Coronary artery (tissue), 2 donors: ENCODE measurements around the gene SRPRB.
A peak's percentile ranks its signal among the peaks of the same experiment; 100 is the strongest.

Source experiments
- DNase-seq: peaks from one replicate; pipeline ENCODE4 v3.0.0-alpha.2; 2017; ENCODE audit warnings: low spot score
- H3K27ac ChIP-seq, 2 donors: fragments of 200-600 bp; sonication (generic); one replicate each; pipeline ENCODE4 v1.5.1; 2016 to 2019
- H3K4me3 ChIP-seq: fragments of 200-600 bp; sonication (generic); 2 replicates; pipeline ENCODE4 v1.5.1; 2016; ENCODE audit warnings: mild to moderate bottlenecking, moderate library complexity
- TF ChIP-seq, protein P1 (sequence below): fragments of 200-600 bp; sonication (generic); IDR thresholded peaks from one replicate; pipeline ENCODE4 v1.5.1; 2019; ENCODE audit warnings: antibody characterized with exemption

The SRPRB gene

DNA sequence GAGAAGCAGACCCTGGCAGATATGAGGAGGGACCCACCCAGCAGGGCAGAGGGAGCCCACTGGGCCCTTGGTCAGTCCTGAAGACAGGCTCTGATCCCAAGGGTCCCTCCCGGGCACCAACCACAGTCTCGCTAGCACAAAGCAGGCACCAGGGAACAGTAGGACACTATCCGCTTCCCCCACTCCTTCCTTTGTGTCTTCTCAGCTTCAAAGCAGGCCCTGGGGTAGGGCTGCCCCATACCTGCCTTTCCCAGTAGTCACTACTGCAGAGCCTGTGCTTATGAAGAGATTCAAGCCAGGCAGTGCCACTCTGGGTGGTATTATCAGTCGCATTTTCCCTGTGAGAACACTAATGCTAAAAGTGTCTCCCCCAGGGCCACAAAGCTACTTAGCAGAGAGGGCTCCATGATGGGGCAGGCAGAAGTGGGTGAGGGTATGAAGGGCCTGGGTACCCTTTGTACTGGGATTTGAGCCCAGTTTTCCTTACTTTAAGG is 32.7 kb downstream of the SRPRB start:
- TF ChIP-seq, protein P1, sequence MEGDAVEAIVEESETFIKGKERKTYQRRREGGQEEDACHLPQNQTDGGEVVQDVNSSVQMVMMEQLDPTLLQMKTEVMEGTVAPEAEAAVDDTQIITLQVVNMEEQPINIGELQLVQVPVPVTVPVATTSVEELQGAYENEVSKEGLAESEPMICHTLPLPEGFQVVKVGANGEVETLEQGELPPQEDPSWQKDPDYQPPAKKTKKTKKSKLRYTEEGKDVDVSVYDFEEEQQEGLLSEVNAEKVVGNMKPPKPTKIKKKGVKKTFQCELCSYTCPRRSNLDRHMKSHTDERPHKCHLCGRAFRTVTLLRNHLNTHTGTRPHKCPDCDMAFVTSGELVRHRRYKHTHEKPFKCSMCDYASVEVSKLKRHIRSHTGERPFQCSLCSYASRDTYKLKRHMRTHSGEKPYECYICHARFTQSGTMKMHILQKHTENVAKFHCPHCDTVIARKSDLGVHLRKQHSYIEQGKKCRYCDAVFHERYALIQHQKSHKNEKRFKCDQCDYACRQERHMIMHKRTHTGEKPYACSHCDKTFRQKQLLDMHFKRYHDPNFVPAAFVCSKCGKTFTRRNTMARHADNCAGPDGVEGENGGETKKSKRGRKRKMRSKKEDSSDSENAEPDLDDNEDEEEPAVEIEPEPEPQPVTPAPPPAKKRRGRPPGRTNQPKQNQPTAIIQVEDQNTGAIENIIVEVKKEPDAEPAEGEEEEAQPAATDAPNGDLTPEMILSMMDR: no peak
- no peak overlapping the region for H3K4me3 ChIP-seq
- peak; percentile 31 for DNase-seq
- no peak overlapping the region for H3K27ac ChIP-seq

DNA sequence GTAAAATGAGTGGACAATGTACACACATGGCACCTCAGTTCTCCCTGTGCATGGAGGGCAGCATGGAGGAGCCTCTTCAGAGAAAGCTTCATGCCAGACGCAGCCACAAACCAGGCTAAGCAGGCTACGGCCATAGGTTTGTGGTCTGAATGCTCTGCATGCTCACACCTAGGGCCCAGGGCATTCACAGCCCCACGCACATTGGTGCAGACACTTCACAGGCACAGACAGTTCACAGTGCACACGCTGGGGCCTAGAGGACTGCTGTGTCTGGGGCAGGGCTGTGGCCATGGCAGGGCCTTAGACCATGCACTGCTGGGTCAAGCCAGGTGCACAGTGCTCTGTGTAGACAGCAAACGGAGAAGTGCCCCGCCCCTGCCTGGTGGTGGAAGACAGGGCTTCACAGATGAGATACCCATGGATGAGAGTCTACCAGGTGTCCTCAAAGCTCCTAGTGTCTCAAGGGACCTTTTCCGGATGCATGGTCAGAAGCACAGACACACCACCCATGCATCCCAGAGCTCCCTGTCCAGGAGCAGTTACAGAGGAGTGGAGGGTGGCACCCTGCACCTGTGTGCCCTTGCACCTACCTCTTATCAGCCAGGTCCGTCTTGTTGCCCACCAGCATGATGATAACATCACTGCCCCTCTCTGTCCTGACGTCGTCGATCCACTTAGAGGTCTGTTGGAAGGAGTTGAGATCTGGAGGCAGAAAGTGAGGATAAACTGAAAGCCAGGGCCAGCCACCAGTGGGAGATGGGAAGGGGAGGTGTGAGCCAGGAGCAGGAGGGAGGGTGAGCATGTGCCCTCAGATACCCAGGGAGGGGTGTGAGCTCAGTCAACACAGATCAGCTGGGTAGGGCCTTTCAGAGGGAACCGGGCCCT is 33.5 kb downstream of the SRPRB start:
- Histone ChIP-seq H3K4me3 (no peak overlapping the region), H3K27ac (no peak overlapping the region)
- peak; percentile 43 for DNase-seq
- TF ChIP-seq, protein P1: no peak

DNA sequence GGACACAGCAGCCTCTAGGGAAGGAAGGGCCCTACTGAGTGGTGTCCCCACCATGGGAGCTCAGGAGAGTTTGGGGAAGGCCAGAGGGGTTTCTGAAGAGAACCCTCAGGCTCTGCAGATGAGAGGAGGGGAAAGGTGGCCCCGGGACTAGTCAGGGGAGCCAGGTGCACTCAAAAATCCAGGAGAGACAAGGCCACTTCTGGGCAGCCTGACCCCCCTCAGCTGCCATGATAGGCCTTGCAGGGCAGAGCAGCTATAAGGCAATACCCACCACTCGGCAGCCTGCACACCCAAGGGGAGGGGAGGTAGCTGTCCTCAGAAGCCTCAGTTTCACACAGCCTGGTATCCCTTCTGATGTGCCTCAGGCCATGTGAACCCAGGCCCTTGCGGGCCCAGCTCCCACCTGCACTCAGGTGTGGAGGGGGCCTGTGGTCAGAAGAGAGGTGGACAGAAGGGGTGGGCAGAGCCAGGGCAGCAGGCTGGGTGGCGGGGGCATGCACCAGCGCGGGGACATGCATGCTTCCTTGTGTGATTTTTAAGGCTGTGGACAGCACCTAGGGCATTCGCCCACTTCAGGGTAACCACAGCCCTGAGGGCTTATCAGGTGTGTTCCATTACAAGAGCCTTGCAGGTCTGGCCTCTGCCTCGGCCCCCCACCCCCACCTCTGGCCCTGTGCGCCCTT is 34.6 kb downstream of the SRPRB start:
- TF ChIP-seq, protein P1: no peak
- peak; percentile 40 for DNase-seq
- no peak overlapping the region for H3K4me3 ChIP-seq
- H3K27ac ChIP-seq: no peak overlapping the region

DNA sequence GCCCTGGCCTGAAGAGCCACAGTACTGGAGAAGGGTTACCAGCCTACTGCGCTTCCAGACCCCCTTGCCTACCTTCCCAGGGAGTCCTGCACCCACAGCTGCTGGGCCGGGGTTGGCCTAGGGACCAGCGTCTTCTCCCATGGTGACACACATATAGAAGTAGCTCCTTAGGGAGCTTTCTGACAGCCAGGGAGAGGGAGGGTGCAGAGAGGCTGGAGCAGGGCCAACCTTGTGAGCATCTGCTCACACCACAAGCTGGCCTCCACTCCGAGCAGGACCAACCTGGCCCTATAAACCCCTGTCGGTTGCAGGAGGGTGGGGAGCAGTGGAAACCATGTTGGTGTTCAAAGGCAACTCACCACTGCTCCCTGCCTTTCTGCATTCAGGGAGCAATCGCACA is 35.2 kb downstream of the SRPRB start:
- Histone ChIP-seq H3K27ac (no peak overlapping the region), H3K4me3 (no peak overlapping the region)
- TF ChIP-seq, protein P1: no peak
- DNase-seq: no peak

DNA sequence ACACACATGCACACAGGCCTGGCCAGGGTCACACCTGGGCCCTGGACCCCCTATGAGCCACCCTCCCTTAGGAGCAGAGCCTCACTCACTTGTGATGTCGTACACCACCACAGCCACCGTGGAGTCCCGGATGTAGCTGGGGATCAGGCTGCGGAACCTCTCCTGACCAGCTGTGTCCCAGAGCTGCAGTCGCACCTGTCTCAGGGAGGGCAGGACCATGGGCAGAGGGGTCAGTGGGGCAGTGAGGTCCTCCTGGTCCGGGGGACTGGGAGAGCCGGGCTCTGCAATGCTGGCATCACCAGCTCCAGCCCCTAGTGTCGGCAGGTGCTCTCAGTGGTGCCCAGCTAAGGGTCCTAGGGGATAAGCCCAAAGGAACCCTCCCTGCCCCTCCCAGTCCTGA is 35.6 kb downstream of the SRPRB start:
- TF ChIP-seq, protein P1: no peak
- no peak for DNase-seq
- Histone ChIP-seq H3K4me3 (no peak overlapping the region), H3K27ac (no peak overlapping the region)

DNA sequence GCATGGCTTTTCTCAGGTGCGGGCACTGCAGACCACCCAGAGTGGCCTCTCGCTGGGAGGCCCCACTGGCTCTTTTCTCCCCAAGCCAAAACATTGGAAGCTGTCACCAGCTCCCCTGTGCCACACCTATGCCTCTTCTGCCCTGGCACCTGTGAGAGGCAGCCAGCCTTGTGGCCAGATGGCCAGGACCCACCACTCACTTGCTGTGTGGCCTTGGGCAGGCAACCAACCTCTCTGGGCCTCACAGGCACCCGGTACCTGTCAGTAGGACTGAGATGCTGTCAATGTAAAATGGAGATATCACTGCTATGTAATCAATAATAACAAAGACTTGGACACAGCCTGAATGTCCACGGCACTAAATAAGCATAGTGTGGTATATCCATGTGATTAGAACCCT is 36.5 kb downstream of the SRPRB start:
- no peak overlapping the region for H3K27ac ChIP-seq
- TF ChIP-seq, protein P1: no peak
- H3K4me3 ChIP-seq: no peak overlapping the region
- DNase-seq: no peak
